Body of pancreas (tissue), 4 donors: ENCODE results near the gene MAT2B. TPM values are rescaled to one million over a fixed set of nuclear protein-coding genes. Genes with fewer than 3 reads are reported as not detected.

Source experiments
- ATAC-seq: fragments of 150-250 bp; one replicate; pipeline ENCODE4 v1.9.1; 2016
- DNase-seq, 4 donors: peaks; one replicate each; pipeline ENCODE4 v3.0.0-alpha.2; 2019
- H3K27ac ChIP-seq, 4 donors: fragments of 200-600 bp; sonication (generic); 1 replicate in 3 of 4; 2 replicates in 1 of 4; pipeline versions ENCODE4 v1.5.1 to v1.6.1; 2016 to 2019; ENCODE audit warnings: mild to moderate bottlenecking in 1 of 4, mixed read lengths in 1 of 4, moderate library complexity in 1 of 4
- H3K27me3 ChIP-seq, 2 donors: fragments of 200-600 bp; sonication (generic); one replicate each; pipeline ENCODE4 v1.6.0; 2016; ENCODE audit warnings: mild to moderate bottlenecking in 1 of 2
- H3K36me3 ChIP-seq, 2 donors: fragments of 200-600 bp; sonication (generic); replicated peaks in 1 of 2; 2 replicates each; pipeline ENCODE4 v1.5.1; 2016; ENCODE audit warnings: low read depth in 2 of 2; ENCODE audit not compliant: insufficient read depth in 1 of 2
- H3K4me1 ChIP-seq: fragments of 200-600 bp; sonication (generic); one replicate; pipeline ENCODE4 v1.6.0; 2016
- H3K4me3 ChIP-seq, 2 donors: fragments of 200-600 bp; sonication (generic); 1 replicate in 1 of 2; 2 replicates in 1 of 2; pipeline ENCODE4 v1.5.1; 2016 to 2019
- H3K9me3 ChIP-seq, 3 donors: fragments of 200-600 bp; sonication (generic); 1 replicate in 2 of 3; 2 replicates in 1 of 3; pipeline ENCODE4 v1.5.1; 2016
- CTCF ChIP-seq, 7 experiments: fragments of 450-650 bp in 4 of 7; fragments of 200-600 bp in 3 of 7; sonication (generic) in 3 of 7; IDR thresholded peaks; one replicate each; pipeline ENCODE4 v1.5.1; 2016 to 2019; ENCODE audit warnings: antibody characterized with exemption in 7 of 7
- POLR2A ChIP-seq, 3 donors: fragments of 450-650 bp; IDR thresholded peaks; one replicate each; pipeline ENCODE4 v1.6.1; 2016; ENCODE audit warnings: antibody characterized with exemption in 3 of 3, mild to moderate bottlenecking in 2 of 3
- WGBS, 2 donors: methylation state at CpG; one replicate each; pipeline ENCODE4 v1.1.5; 2017; 5-methylcytosine and 5-hydroxymethylcytosine counted together
- intact Hi-C: fragments of 100-400 bp; cut with DNase I; formaldehyde crosslinking; loops from one replicate; pipeline ENCODE4 v1.15.1; 2023
- total RNA-seq, 2 donors: library from RNA; depleted of rRNA; stranded (reverse); fragments of >200 nt; gene quantifications; one replicate each; pipeline ENCODE4 v1.1.0, GENCODE V29; 2016

The MAT2B gene
- total RNA-seq, 2 donors from 2014 or later: 18.5 to 29.1 TPM

- ATAC-seq: no peak
- DNase-seq: no peak
- no peaks in the 10 kb centered on the region for H3K36me3 ChIP-seq
- no peak overlapping the region for H3K4me3 ChIP-seq
- H3K4me1 ChIP-seq: peaks cover 9% of the 10 kb centered on the region
- H3K27me3 ChIP-seq: no peaks in the 10 kb centered on the region
- no peak overlapping the region for H3K27ac ChIP-seq
- H3K9me3 ChIP-seq: no peaks in the 10 kb centered on the region
- intact Hi-C loops: no loop called here
- TF ChIP-seq POLR2A (IDR thresholded peaks at IDR 0.05): no peak
- no peak for TF ChIP-seq CTCF (IDR thresholded peaks at IDR 0.05)
- 91 to 95% methylated on average over 1 of the region's 1 CpG for WGBS, 2 donors
Measured at GRCh38 chr5:163498886-163499285, 6.5 kb upstream of the MAT2B start.

- Histone ChIP-seq H3K27me3 (no peaks in the 10 kb centered on the region), H3K9me3 (no peaks in the 10 kb centered on the region), H3K4me1 (peaks cover 20% of the 10 kb centered on the region), H3K4me3 (no peak overlapping the region), H3K36me3 (no peaks in the 10 kb centered on the region), H3K27ac (peak overlapping the region; percentile 73 to 99 (median 92))
- DNase-seq (no peak), ATAC-seq (no peak)
- TF ChIP-seq POLR2A (IDR thresholded peaks at IDR 0.05) (no peak), CTCF (IDR thresholded peaks at IDR 0.05) (no peak)
- 63 to 81% methylated on average over 8 of the region's 8 CpGs for WGBS, 2 donors
- intact Hi-C loops: no loop called here
Measured at GRCh38 chr5:163502521-163502920, 2.9 kb upstream of the MAT2B start.

GRCh38 chr5:163503106-163504078 is 2.0 kb upstream of the MAT2B start:
- intact Hi-C loops: no loop called here
- DNase-seq: peak; percentile 50 to 76 (median 60)
- Histone ChIP-seq H3K27ac (peak overlapping the region; percentile 73 to 99 (median 92)), H3K36me3 (no peaks in the 10 kb centered on the region), H3K27me3 (no peaks in the 10 kb centered on the region), H3K4me1 (peaks cover 28% of the 10 kb centered on the region), H3K9me3 (no peaks in the 10 kb centered on the region), H3K4me3 (peak overlapping the region in 1 of 2 donors; percentile 13)
- WGBS, 2 donors: 1 to 3% methylated on average over 17 of the region's 17 CpGs
- TF ChIP-seq CTCF (IDR thresholded peaks at IDR 0.05) (peak in 3 of 7 experiments; percentile 19 to 36 (median 29)), POLR2A (IDR thresholded peaks at IDR 0.05) (peak in 2 of 3 donors; percentile 60 to 64)
- no peak for ATAC-seq

- H3K27ac ChIP-seq: peak overlapping the region; percentile 73 to 99 (median 92)
- no peaks in the 10 kb centered on the region for H3K36me3 ChIP-seq
- WGBS, 2 donors: 0 to 1% methylated on average over 27 of the region's 27 CpGs
- no peaks in the 10 kb centered on the region for H3K27me3 ChIP-seq
- intact Hi-C loops: no loop called here
- ATAC-seq (peak; percentile 20), DNase-seq (peak; percentile 36 to 59 (median 52))
- peaks cover 37% of the 10 kb centered on the region for H3K4me1 ChIP-seq
- TF ChIP-seq CTCF (IDR thresholded peaks at IDR 0.05): no peak
- peak in 1 of 3 donors; percentile 20 for TF ChIP-seq POLR2A (IDR thresholded peaks at IDR 0.05)
- H3K4me3 ChIP-seq: no peak overlapping the region
- no peaks in the 10 kb centered on the region for H3K9me3 ChIP-seq
Measured at GRCh38 chr5:163504079-163504931, 1.1 kb upstream of the MAT2B start.
